Neural cell (in vitro differentiated cells): ENCODE measurements around the gene CDH12.

Experiments used
- EZH2 ChIP-seq: fragments of 200-600, 300-800 bp; shearing (Covaris generic), sonication (generic); IDR thresholded peaks from 2 replicates; pipeline ENCODE4 v1.6.1; 2014; ENCODE audit warnings: antibody characterized with exemption, low read length, borderline replicate concordance, mild to moderate bottlenecking; ENCODE audit not compliant: insufficient read depth, poor library complexity, severe bottlenecking
- MXI1 ChIP-seq: fragments of 450-650 bp; conservative IDR thresholded peaks from 2 replicates; pipeline ENCODE4 v1.6.1; 2014; ENCODE audit warnings: antibody characterized with exemption, mild to moderate bottlenecking; ENCODE audit not compliant: poor library complexity, severe bottlenecking
- POLR2AphosphoS5 ChIP-seq: IDR thresholded peaks from 2 replicates; pipeline ENCODE4 v1.6.1; 2012
- RAD21 ChIP-seq: fragments of 450-650 bp; conservative IDR thresholded peaks from 2 replicates; pipeline ENCODE4 v1.6.1; 2014; ENCODE audit warnings: antibody characterized with exemption, mild to moderate bottlenecking, moderate library complexity
- REST ChIP-seq: IDR thresholded peaks from 2 replicates; pipeline ENCODE4 v1.6.1; 2012; ENCODE audit warnings: borderline replicate concordance
- SMC3 ChIP-seq: fragments of 450-650 bp; conservative IDR thresholded peaks from 2 replicates; pipeline ENCODE4 v1.6.1; 2014; ENCODE audit warnings: antibody characterized with exemption, mild to moderate bottlenecking, moderate library complexity; ENCODE audit not compliant: poor library complexity
- TAF1 ChIP-seq: IDR thresholded peaks from 2 replicates; pipeline ENCODE4 v1.6.1; 2012; ENCODE audit warnings: low read depth
- TF ChIP-seq, protein P1 (sequence below): fragments of 450-650 bp; IDR thresholded peaks from 2 replicates; pipeline ENCODE4 v1.5.1; 2014; ENCODE audit warnings: antibody characterized with exemption, mild to moderate bottlenecking, moderate library complexity; ENCODE audit not compliant: poor library complexity, severe bottlenecking

DNA sequence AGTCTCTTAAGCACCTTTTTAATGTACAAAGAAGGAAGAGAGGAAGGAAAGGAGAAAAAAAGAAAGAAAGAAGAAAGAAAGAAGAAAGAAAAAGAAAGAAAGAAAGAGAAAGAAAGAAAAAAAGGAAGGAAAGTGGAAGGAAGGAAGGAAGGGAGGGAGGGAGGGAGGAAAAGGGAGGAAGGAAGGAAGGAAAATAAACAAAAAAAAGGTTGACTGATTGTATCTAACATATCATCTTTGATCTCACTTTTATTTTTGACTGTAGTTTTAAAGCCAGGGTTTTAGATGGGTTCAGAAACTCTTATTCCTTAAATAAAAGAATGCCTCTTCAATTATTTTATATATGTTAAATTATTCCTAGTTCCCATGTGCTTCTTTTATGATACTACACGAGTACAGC is 794.5 kb downstream of the CDH12 start:
- TF ChIP-seq, protein P1, sequence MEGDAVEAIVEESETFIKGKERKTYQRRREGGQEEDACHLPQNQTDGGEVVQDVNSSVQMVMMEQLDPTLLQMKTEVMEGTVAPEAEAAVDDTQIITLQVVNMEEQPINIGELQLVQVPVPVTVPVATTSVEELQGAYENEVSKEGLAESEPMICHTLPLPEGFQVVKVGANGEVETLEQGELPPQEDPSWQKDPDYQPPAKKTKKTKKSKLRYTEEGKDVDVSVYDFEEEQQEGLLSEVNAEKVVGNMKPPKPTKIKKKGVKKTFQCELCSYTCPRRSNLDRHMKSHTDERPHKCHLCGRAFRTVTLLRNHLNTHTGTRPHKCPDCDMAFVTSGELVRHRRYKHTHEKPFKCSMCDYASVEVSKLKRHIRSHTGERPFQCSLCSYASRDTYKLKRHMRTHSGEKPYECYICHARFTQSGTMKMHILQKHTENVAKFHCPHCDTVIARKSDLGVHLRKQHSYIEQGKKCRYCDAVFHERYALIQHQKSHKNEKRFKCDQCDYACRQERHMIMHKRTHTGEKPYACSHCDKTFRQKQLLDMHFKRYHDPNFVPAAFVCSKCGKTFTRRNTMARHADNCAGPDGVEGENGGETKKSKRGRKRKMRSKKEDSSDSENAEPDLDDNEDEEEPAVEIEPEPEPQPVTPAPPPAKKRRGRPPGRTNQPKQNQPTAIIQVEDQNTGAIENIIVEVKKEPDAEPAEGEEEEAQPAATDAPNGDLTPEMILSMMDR = no peak
- no peak for TF ChIP-seq EZH2
- TF ChIP-seq MXI1 = no peak
- no peak for TF ChIP-seq POLR2AphosphoS5
- TF ChIP-seq SMC3 = no peak
- no peak for TF ChIP-seq TAF1
- TF ChIP-seq REST = no peak
- TF ChIP-seq RAD21 = no peak
